BE2C (cell line): ENCODE measurements around the gene GJB1. TPM values are rescaled to one million over a fixed set of nuclear protein-coding genes. Genes with fewer than 3 reads are reported as not detected.
"Not testable (repeated sequence)": the region's sequence is repeated elsewhere in the genome, so short reads cannot be mapped to it uniquely, and the experiment has no call there.

Source experiments
- DNase-seq: peaks from one replicate; pipeline ENCODE4 v3.0.0-alpha.2; 2020
- H3K27me3 ChIP-seq: fragments of 250-450 bp; sonication (Bioruptor Pico); 2 replicates; pipeline ENCODE4 v1.5.1; 2020; ENCODE audit warnings: mild to moderate bottlenecking
- H3K36me3 ChIP-seq: fragments of 250-450 bp; sonication (Bioruptor Pico); 2 replicates; pipeline ENCODE4 v1.5.1; 2020; ENCODE audit warnings: mild to moderate bottlenecking
- H3K4me1 ChIP-seq: fragments of 250-450 bp; sonication (Bioruptor Pico); 2 replicates; pipeline ENCODE4 v1.5.1; 2020
- H3K4me3 ChIP-seq: 2 replicates; pipeline ENCODE4 v1.5.1; 2011; ENCODE audit warnings: low read depth, low read length
- H3K9me3 ChIP-seq: fragments of 250-450 bp; sonication (Bioruptor Pico); 2 replicates; pipeline ENCODE4 v1.5.1; 2020
- polyA plus RNA-seq: library from polyadenylated mRNA; unstranded; fragments of >200 nt; gene quantifications from one replicate; pipeline ENCODE4 v1.2.1, GENCODE V29; 2012; ENCODE audit warnings: low read depth, missing spikeins; ENCODE audit not compliant: insufficient read length, insufficient read depth
- TF ChIP-seq, protein P1 (sequence below): IDR thresholded peaks from 2 replicates; pipeline ENCODE4 v1.5.1; 2012; ENCODE audit warnings: mild to moderate bottlenecking, low read depth, low read length

The GJB1 gene
- not detected for polyA plus RNA-seq

DNA sequence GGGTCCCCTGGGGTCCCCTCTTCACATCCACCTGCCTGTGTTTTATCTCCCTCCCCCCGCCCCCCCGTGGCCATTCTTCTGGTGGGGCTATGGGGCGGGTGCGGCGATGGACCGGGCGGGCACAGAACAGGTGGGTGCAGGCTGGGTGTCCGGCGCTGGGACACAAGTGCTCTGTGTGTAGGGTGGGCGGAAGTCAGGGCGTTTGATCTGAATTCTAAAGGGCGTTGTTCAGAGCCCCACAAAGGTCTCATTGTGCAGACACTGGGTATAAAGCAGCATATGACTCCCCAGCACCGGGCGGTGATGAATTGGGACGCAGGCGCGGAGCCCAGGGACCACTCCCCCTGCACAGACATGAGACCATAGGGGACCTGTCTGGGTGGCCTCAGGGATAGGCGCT lies at the start of gene GJB1:
Gene GJB1 (plus strand): TSS at position 296 of the 400 bp plus-strand sequence. CDS start 484 bp downstream, outside the sequence.
- no peaks in the 10 kb centered on the region for H3K9me3 ChIP-seq

GRCh38 chrX:71173440-71173839 lies 49.6 kb upstream of the GJB1 start:
- Histone ChIP-seq H3K4me3 (no peak overlapping the region), H3K9me3 (no peaks in the 10 kb centered on the region), H3K36me3 (no peaks in the 10 kb centered on the region), H3K4me1 (no peaks in the 10 kb centered on the region), H3K27me3 (no peaks in the 10 kb centered on the region)
- TF ChIP-seq, protein P1, sequence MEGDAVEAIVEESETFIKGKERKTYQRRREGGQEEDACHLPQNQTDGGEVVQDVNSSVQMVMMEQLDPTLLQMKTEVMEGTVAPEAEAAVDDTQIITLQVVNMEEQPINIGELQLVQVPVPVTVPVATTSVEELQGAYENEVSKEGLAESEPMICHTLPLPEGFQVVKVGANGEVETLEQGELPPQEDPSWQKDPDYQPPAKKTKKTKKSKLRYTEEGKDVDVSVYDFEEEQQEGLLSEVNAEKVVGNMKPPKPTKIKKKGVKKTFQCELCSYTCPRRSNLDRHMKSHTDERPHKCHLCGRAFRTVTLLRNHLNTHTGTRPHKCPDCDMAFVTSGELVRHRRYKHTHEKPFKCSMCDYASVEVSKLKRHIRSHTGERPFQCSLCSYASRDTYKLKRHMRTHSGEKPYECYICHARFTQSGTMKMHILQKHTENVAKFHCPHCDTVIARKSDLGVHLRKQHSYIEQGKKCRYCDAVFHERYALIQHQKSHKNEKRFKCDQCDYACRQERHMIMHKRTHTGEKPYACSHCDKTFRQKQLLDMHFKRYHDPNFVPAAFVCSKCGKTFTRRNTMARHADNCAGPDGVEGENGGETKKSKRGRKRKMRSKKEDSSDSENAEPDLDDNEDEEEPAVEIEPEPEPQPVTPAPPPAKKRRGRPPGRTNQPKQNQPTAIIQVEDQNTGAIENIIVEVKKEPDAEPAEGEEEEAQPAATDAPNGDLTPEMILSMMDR, result no peak
- no peak for DNase-seq

More for the DNA sequence above, at the start of gene GJB1:
- Histone ChIP-seq H3K4me3 (no peak within 1 kb of the TSS), H3K36me3 (no peaks in the 10 kb centered on the region), H3K4me1 (no peaks in the 10 kb centered on the region), H3K27me3 (no peaks in the 10 kb centered on the region)
- DNase-seq, result no peak
- TF ChIP-seq, protein P1, result no peak

DNA sequence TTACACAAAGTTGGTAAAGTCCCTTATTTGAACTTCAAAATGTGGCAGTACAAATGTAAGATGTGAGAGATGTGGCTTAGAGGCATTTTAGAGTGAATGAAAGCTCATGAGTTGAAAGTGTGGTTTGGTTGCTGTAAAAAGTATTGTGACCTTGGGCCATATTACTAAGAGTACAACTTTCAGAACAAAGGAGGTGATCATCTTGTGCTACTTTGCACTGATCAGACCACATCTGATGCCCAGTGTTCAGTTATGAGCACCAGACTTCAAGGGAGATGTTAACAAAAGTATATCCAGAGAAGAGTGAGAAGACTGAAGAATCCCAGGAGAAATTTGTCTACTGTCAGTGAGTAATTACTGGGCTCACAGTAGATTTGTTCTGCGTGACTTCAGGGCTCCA lies 48.2 kb upstream of the GJB1 start:
- TF ChIP-seq, protein P1, result no peak
- no peak overlapping the region for H3K4me3 ChIP-seq
- no peaks in the 10 kb centered on the region; the same call in 1 of the 2 replicates for H3K4me1 ChIP-seq

GRCh38 chrX:71175531-71175930 lies 47.5 kb upstream of the GJB1 start:
- DNase-seq, result no peak
- Histone ChIP-seq H3K36me3 (no peaks in the 10 kb centered on the region), H3K4me1 (no peaks in the 10 kb centered on the region; the same call in 1 of the 2 replicates), H3K27me3 (no peaks in the 10 kb centered on the region), H3K9me3 (no peaks in the 10 kb centered on the region), H3K4me3 (no peak overlapping the region)
- TF ChIP-seq, protein P1, result no peak

More for the DNA sequence above, 48.2 kb upstream of the GJB1 start:
- DNase-seq, result no peak
- Histone ChIP-seq H3K27me3 (no peaks in the 10 kb centered on the region), H3K9me3 (no peaks in the 10 kb centered on the region), H3K36me3 (no peaks in the 10 kb centered on the region)

DNA sequence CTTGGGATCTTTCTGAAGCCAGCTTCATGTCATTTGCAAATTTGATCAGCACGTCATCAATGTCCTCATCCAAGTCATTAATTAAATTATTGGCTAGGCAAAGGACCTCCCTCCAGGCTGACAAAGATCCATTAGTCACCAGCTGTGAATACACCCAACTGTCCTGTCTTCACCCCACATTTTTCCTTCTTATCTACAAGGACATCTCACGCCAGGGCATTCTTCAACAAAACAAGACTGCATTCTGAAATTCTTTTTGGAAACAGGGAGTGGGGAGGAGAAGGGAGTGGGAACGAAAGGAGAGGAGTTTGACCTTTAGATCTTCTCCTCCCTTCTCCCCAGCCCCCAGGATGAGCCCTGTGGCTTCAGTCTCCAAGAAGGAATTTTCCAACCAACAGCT lies 45.7 kb upstream of the GJB1 start:
- Histone ChIP-seq H3K4me1 (no peaks in the 10 kb centered on the region; the same call in 1 of the 2 replicates), H3K9me3 (no peaks in the 10 kb centered on the region), H3K36me3 (no peaks in the 10 kb centered on the region), H3K4me3 (no peak overlapping the region), H3K27me3 (no peaks in the 10 kb centered on the region)
- no peak for DNase-seq
- TF ChIP-seq, protein P1, result no peak

DNA sequence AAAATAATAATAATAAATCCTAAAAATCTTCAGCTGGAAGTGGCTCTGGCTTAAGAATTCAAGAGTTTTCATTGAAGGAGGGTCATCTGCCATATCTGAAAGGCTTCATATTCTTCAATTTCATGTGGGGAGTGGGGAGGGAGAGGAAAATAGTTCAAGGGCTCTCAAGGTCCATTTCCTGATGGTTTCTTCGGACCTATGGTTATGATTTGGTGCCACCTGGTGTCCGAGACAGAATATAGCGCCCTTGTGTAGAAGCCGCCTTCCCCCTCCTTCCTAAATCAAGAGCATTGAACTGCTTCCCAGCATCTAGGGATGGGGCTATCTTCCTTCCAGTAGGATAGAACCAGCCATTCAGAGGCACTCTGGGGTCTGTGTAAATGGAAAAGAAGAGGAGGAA lies 44.1 kb upstream of the GJB1 start:
- TF ChIP-seq, protein P1, result peak; percentile 67
- Histone ChIP-seq H3K27me3 (no peaks in the 10 kb centered on the region), H3K36me3 (no peaks in the 10 kb centered on the region), H3K4me3 (no peak overlapping the region), H3K4me1 (no peaks in the 10 kb centered on the region; the same call in 1 of the 2 replicates), H3K9me3 (no peaks in the 10 kb centered on the region)
- DNase-seq, result peak; percentile 49

- H3K27me3 ChIP-seq, H3K9me3 ChIP-seq, H3K4me1 ChIP-seq, H3K4me3 ChIP-seq, H3K36me3 ChIP-seq, DNase-seq: not testable (repeated sequence)
Observed at GRCh38 chrX:71180579-71181265, 42.3 kb upstream of the GJB1 start.
